Stomach smooth muscle (tissue), 2 donors: ENCODE data around the gene SIX5.
"Not testable (repeated sequence)": the region's sequence is repeated elsewhere in the genome, so short reads cannot be mapped to it uniquely, and the experiment has no call there.

Experiments used
- H3K27ac ChIP-seq: one replicate; pipeline ENCODE4 v1.7.0; 2013; ENCODE audit warnings: mild to moderate bottlenecking, low read length, inconsistent platforms
- H3K27me3 ChIP-seq, 2 donors: one replicate each; pipeline ENCODE4 v1.7.0; 2013; ENCODE audit warnings: low read length in 2 of 2; ENCODE audit not compliant: insufficient read depth in 2 of 2, control insufficient read depth in 1 of 2
- H3K36me3 ChIP-seq, 2 donors: one replicate each; pipeline ENCODE4 v1.7.0; 2013; ENCODE audit warnings: low read length in 2 of 2; ENCODE audit not compliant: control insufficient read depth in 2 of 2, insufficient read depth in 2 of 2
- H3K4me1 ChIP-seq: one replicate; pipeline ENCODE4 v1.7.0; 2013; ENCODE audit warnings: low read length; ENCODE audit not compliant: control insufficient read depth, insufficient read depth
- H3K4me3 ChIP-seq, 2 donors: one replicate each; pipeline ENCODE4 v1.7.0; 2013; ENCODE audit warnings: low read length in 2 of 2
- H3K9ac ChIP-seq, 2 donors: one replicate each; pipeline ENCODE4 v1.7.0; 2013; ENCODE audit warnings: low read length in 2 of 2, mild to moderate bottlenecking in 1 of 2
- H3K9me3 ChIP-seq, 2 donors: one replicate each; pipeline ENCODE4 v1.7.0; 2013; ENCODE audit warnings: low read length in 2 of 2; ENCODE audit not compliant: control insufficient read depth in 2 of 2
- donor health status: healthy.
- donor health status: Pancreatic carcinoma.

Gene SIX5

DNA sequence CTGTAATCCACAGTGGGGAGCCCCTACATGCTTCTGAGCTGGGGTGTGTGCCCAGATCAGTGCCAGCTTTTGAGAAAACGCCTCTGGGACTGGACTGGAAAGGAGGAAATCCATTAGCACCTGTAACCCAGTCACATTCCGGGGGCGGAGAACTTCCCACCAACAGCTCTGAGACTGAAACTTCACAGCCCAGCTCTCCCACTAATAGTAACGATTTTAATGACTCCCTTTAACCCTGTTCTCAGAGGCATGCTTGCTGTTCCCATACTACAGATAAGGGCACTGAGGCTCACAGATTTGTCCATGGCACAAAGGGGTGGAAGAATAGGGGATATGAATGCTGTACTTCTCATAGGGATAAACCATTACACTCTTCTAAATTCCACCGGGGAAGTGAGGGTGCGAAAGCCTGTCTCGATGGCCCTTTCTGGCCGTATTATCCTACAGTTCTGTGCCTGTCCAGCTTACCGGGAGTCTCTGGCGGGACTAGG lies 39.2 kb downstream of the SIX5 start:
- Histone ChIP-seq H3K4me1 (peaks cover 13% of the 10 kb centered on the region), H3K36me3 (no peaks in the 10 kb centered on the region), H3K4me3 (peak overlapping the region; percentile 88 to 97), H3K27ac (no peak overlapping the region), H3K27me3 (no peaks in the 10 kb centered on the region), H3K9me3 (no peaks in the 10 kb centered on the region), H3K9ac (peak overlapping the region; percentile 88 to 89)

DNA sequence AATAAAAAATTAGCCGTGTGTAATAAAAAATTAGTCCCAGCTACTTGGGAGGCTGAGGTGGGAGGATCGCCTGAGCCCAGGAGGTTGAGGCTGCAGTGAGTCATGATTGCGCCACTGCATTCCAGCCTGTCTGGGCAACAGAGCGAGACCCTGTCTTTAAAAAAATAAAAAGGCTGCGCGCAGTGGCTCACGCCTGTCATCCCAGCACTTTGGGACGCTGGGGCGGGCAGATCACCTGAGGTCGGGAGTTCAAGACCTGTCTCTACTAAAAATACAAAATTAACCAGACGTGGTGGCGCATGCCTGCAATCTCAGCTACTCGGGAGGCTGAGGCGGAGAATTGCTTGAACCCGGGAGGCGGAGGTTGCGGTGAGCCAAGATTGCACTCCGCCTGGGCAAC lies 40.4 kb downstream of the SIX5 start:
- H3K27ac ChIP-seq, H3K9me3 ChIP-seq, H3K9ac ChIP-seq, H3K4me3 ChIP-seq, H3K36me3 ChIP-seq, H3K27me3 ChIP-seq: not testable (repeated sequence)
- peaks cover 13% of the 10 kb centered on the region for H3K4me1 ChIP-seq

DNA sequence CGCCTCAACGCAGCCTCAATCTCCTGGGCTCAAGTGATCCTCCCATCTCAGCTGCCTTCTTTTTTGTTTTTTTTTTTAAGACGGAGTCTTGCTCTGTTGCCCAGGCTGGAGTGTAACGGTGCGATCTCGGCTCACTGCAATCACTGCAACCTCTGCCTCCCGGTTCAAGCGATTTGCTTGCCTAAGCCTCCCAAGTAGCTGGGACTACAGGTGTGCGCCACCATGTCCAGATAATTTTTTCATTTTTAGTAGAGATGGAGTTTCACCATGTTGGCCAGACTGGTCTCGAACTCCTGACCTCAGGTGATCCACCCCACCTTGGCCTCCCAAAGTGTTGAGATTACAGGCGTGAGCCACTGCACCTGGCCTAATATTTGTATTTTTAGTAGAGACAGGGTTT lies 49.0 kb downstream of the SIX5 start:
- not testable (repeated sequence) for H3K27me3 ChIP-seq, H3K9ac ChIP-seq, H3K27ac ChIP-seq, H3K9me3 ChIP-seq, H3K4me3 ChIP-seq, H3K36me3 ChIP-seq
- peaks cover 17% of the 10 kb centered on the region for H3K4me1 ChIP-seq

DNA sequence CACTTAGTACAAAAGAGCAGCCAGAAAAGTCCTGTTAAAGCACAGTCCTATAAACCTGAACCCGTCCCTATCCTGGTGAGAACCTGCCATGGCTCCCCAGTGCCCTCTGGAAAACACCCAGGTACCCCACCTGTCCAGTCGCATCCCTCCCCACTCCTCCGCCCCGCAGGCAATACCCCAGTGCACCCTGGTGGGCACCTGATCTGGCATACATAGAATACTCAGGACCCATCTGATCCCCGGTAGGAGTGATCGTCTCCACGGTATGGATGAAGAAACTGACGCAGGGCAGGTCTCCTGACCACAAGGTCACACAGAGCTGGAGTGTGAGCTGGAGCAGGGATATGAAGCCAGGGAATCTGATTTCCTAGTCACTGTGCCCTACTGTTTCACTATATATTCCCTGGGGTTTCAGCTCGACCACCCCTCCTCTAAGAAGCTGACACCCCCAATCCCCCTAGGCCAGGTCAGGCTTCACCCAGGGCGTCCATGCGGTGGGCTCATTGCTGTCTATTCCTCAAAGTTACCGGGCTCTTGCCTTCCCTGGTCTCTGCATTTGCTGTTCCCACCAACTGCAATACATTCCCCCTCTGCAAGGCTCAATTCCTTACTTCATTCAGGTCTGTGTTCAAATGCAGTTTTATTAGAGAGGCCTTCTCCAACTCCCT lies 50.9 kb downstream of the SIX5 start:
- peak overlapping the region; percentile 95 to 96 for H3K9ac ChIP-seq
- H3K9me3 ChIP-seq: no peaks in the 10 kb centered on the region
- H3K4me3 ChIP-seq: peak overlapping the region; percentile 91 to 99
- peaks cover under 1 to 5% of the 10 kb centered on the region in 2 donors for H3K36me3 ChIP-seq
- peak overlapping the region; percentile 97 for H3K27ac ChIP-seq
- H3K27me3 ChIP-seq: no peaks in the 10 kb centered on the region
- peaks cover 17% of the 10 kb centered on the region for H3K4me1 ChIP-seq

DNA sequence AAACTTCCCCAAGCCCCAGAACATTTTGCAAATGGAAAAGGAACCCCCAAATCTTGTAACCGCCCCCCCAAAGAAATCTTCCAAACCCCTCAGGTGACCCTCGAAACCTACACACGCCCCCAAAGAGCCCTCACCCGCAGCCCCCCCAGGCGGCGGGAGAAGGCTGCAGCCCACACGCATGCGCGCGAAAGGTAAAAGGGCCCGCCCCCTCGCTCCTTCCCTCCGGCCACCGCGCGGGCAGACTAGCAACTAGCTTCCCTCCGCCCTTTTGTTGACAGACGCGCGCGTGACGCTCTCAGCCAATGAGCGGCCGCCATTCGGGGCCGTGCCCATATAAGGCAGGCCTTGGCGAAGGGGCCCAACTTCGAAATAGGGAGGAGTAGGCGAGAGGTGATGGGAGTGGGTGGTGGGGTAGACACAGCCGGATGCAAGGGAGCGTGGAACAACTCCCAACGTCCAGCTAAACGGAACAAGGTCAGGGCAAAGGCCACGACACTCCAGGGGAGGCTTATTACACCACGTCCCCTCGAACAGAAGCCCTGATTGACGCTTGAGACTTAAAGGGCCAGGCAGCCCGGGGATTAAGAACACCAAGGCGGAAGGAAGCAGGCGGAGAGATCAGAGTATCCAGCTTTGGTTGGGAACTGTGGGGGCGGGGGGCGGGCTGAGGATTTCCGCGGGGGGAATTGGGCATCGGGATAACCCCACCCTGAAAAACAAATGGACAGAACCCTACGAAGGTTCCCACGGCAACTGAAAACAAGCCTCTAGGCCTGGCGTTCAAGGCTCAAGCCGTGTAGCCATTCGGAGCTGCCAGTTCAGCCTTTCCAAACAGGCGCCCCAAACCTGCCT lies 51.7 kb downstream of the SIX5 start:
- H3K9ac ChIP-seq: peak overlapping the region; percentile 95 to 96
- H3K36me3 ChIP-seq: peaks cover 0 to 3% of the 10 kb centered on the region in 2 donors
- H3K27me3 ChIP-seq: no peaks in the 10 kb centered on the region
- peaks cover 17% of the 10 kb centered on the region for H3K4me1 ChIP-seq
- no peaks in the 10 kb centered on the region for H3K9me3 ChIP-seq
- H3K4me3 ChIP-seq: peak overlapping the region; percentile 91 to 99
- peak overlapping the region; percentile 97 for H3K27ac ChIP-seq

DNA sequence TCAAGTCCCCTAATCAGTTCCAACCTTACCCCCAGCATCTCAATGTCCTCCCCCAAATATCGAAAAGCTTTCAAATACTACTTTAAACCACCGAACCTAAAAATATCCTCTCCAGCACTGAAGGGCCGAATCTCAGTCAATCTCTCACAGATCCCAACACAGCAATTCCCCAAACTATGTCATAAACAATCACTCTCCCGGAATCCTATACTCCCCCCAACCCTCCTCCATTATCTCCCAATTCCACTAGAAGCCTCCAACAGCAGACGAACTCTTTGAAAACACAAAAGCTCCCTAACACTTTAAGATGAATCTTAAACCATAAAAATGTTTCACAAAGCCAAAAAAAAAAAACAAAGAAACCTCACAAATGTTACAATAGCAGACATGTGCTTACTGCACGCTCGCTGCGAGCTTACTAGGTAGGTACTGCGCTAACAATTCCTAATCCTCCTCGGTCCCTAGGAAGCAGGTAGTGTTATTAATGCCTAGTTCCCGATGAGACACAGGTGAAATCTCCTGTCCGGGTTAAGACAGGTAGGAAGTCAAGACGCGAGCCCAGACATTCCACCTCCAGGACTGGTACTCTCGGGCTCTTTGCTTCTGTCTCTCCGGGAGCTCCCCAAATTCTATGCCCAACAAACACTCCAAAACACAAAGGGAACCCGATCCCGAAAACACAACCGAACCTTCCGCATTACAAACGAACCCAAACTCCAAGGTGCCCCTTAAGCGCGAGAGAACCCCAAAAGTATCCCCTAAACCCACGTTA lies 52.5 kb downstream of the SIX5 start:
- Histone ChIP-seq H3K9ac (peak overlapping the region; percentile 94 to 95), H3K4me3 (peak overlapping the region; percentile 91 to 99), H3K27me3 (no peaks in the 10 kb centered on the region), H3K27ac (peak overlapping the region; percentile 97), H3K9me3 (no peaks in the 10 kb centered on the region), H3K36me3 (peaks cover 2 to 3% of the 10 kb centered on the region in 2 donors), H3K4me1 (peaks cover 17% of the 10 kb centered on the region)

DNA sequence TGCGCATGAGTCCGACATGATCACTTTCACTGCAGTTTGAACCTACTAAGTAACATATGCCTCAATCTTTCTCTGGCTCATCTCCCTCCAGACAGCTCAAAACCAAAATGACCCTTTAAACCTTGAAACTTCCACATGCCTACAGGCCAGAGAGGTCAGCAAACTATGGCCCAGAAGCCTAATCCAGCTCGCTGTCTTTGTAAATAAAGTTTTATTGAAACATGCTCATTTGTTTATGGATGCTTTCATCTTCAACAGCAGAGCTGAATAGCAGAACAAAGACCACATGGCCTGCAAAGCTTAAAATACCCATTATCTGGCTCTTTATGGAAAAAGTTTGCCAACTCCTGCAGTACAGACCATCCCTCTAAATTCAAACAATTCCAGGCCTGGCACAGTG lies 53.9 kb downstream of the SIX5 start:
- Histone ChIP-seq H3K9ac (no peak overlapping the region), H3K36me3 (peaks cover 2 to 3% of the 10 kb centered on the region in 2 donors), H3K27me3 (no peaks in the 10 kb centered on the region), H3K4me3 (no peak overlapping the region), H3K4me1 (peaks cover 26% of the 10 kb centered on the region), H3K9me3 (no peaks in the 10 kb centered on the region), H3K27ac (no peak overlapping the region)
